ENCODE measurements around the gene SENP8.
"Not testable (repeated sequence)": the region's sequence is repeated elsewhere in the genome, so short reads cannot be mapped to it uniquely, and the experiment has no call there.

GRCh38 chr15:72100551-72100950 is 17.7 kb upstream of the SENP8 start:
- TF ChIP-seq, protein P1, sequence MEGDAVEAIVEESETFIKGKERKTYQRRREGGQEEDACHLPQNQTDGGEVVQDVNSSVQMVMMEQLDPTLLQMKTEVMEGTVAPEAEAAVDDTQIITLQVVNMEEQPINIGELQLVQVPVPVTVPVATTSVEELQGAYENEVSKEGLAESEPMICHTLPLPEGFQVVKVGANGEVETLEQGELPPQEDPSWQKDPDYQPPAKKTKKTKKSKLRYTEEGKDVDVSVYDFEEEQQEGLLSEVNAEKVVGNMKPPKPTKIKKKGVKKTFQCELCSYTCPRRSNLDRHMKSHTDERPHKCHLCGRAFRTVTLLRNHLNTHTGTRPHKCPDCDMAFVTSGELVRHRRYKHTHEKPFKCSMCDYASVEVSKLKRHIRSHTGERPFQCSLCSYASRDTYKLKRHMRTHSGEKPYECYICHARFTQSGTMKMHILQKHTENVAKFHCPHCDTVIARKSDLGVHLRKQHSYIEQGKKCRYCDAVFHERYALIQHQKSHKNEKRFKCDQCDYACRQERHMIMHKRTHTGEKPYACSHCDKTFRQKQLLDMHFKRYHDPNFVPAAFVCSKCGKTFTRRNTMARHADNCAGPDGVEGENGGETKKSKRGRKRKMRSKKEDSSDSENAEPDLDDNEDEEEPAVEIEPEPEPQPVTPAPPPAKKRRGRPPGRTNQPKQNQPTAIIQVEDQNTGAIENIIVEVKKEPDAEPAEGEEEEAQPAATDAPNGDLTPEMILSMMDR (IDR thresholded peaks at IDR 0.05; ENCODE audit: insufficient read depth, low read length, poor library complexity, severe bottlenecking), result not testable (repeated sequence)
- not testable (repeated sequence) for TF ChIP-seq EZH2phosphoT487 (conservative IDR thresholded peaks at IDR 0.05; ENCODE audit: low read length)
